Trophoblast cell (in vitro differentiated cells and primary cell): ENCODE data around the gene TBC1D8.

ENCODE experiments used
- DNase-seq, 2 donors: peaks; one replicate each; pipeline ENCODE4 v3.0.0-alpha.2; 2016
- H2AFZ ChIP-seq: 2 replicates; pipeline ENCODE4 v1.6.1; 2013; ENCODE audit warnings: low read length, moderate library complexity, mild to moderate bottlenecking; ENCODE audit not compliant: insufficient read depth, poor library complexity
- H2AK5ac ChIP-seq: 2 replicates; pipeline ENCODE4 v1.6.1; 2013; ENCODE audit warnings: mild to moderate bottlenecking, low read length
- H2BK120ac ChIP-seq: 2 replicates; pipeline ENCODE4 v1.6.1; 2013; ENCODE audit warnings: low read length, mild to moderate bottlenecking, moderate library complexity; ENCODE audit not compliant: insufficient read depth, poor library complexity
- H2BK12ac ChIP-seq: 2 replicates; pipeline ENCODE4 v1.6.1; 2013; ENCODE audit warnings: mild to moderate bottlenecking, low read length, moderate library complexity
- H2BK5ac ChIP-seq: 2 replicates; pipeline ENCODE4 v1.6.1; 2013; ENCODE audit warnings: low read length, low read depth, moderate library complexity, mild to moderate bottlenecking; ENCODE audit not compliant: poor library complexity
- H3K14ac ChIP-seq: 2 replicates; pipeline ENCODE4 v1.6.1; 2013; ENCODE audit warnings: mild to moderate bottlenecking, low read length
- H3K18ac ChIP-seq: 2 replicates; pipeline ENCODE4 v1.6.1; 2013; ENCODE audit warnings: mild to moderate bottlenecking, low read length
- H3K23ac ChIP-seq: 2 replicates; pipeline ENCODE4 v1.6.1; 2013; ENCODE audit warnings: low read length
- H3K27ac ChIP-seq: 2 replicates; pipeline ENCODE4 v1.5.1; 2013; ENCODE audit warnings: low read depth, mild to moderate bottlenecking, inconsistent platforms, low read length, moderate library complexity
- H3K27me3 ChIP-seq: 2 replicates; pipeline ENCODE4 v1.6.1; 2013; ENCODE audit warnings: inconsistent platforms, mild to moderate bottlenecking, low read length, moderate library complexity; ENCODE audit not compliant: insufficient read depth
- H3K36me3 ChIP-seq, 2 experiments: 1 replicate in 1 of 2; 2 replicates in 1 of 2; pipeline ENCODE4 v1.6.1; 2013; ENCODE audit warnings: low read length in 2 of 2, mild to moderate bottlenecking in 2 of 2, moderate library complexity in 1 of 2; ENCODE audit not compliant: insufficient read depth in 2 of 2, control insufficient read depth in 1 of 2
- H3K4ac ChIP-seq: 2 replicates; pipeline ENCODE4 v1.6.1; 2013; ENCODE audit warnings: low read depth, mild to moderate bottlenecking, low read length, moderate library complexity
- H3K4me1 ChIP-seq, 2 experiments: 1 replicate in 1 of 2; 2 replicates in 1 of 2; pipeline ENCODE4 v1.6.1; 2013; ENCODE audit warnings: low read length in 2 of 2, mild to moderate bottlenecking in 2 of 2, moderate library complexity in 1 of 2; ENCODE audit not compliant: insufficient read depth in 2 of 2, control insufficient read depth in 1 of 2
- H3K4me2 ChIP-seq: 2 replicates; pipeline ENCODE4 v1.6.1; 2013; ENCODE audit warnings: inconsistent platforms, mild to moderate bottlenecking, low read length, moderate library complexity
- H3K4me3 ChIP-seq: 2 replicates; pipeline ENCODE4 v1.5.1; 2013; ENCODE audit warnings: mild to moderate bottlenecking, low read depth, low read length, inconsistent platforms
- H3K79me1 ChIP-seq: one replicate; pipeline ENCODE4 v1.6.1; 2013; ENCODE audit warnings: low read length
- H3K79me2 ChIP-seq: 2 replicates; pipeline ENCODE4 v1.6.1; 2013; ENCODE audit warnings: low read length, mild to moderate bottlenecking; ENCODE audit not compliant: control insufficient read depth, insufficient read depth, poor library complexity
- H3K9ac ChIP-seq: 2 replicates; pipeline ENCODE4 v1.6.1; 2013; ENCODE audit warnings: mild to moderate bottlenecking, low read length
- H3K9me3 ChIP-seq: 2 replicates; pipeline ENCODE4 v1.6.1; 2013; ENCODE audit warnings: low read depth, mild to moderate bottlenecking, control low read depth, inconsistent platforms, low read length; ENCODE audit not compliant: insufficient read depth
- H4K12ac ChIP-seq: 2 replicates; pipeline ENCODE4 v1.6.1; 2013; ENCODE audit warnings: low read depth, mild to moderate bottlenecking, low read length, moderate library complexity
- H4K8ac ChIP-seq: 2 replicates; pipeline ENCODE4 v1.6.1; 2013; ENCODE audit warnings: low read depth, mild to moderate bottlenecking, low read length, moderate library complexity
- H4K91ac ChIP-seq: one replicate; pipeline ENCODE4 v1.6.1; 2013; ENCODE audit warnings: low read depth, mild to moderate bottlenecking, low read length, moderate library complexity
- WGBS: extraction: QIAGEN DNeasy Blood & Tissue Kit; methylation state at CpG from one replicate; pipeline ENCODE4 v1.1.7; 2013; ENCODE audit warnings: missing lambda C conversion rate; ENCODE audit not compliant: insufficient read length, insufficient coverage; ENCODE audit errors: extremely low coverage; 5-methylcytosine and 5-hydroxymethylcytosine counted together

TBC1D8 gene

GRCh38 chr2:101157272-101157671, 6.1 kb upstream of the TBC1D8 start:
- Histone ChIP-seq H3K27ac (no peak overlapping the region), H3K79me1 (no peaks in the 10 kb centered on the region), H3K14ac (no peak overlapping the region), H2AFZ (no peak overlapping the region), H3K79me2 (no peaks in the 10 kb centered on the region), H3K27me3 (no peaks in the 10 kb centered on the region), H4K91ac (no peak overlapping the region), H2BK12ac (no peak overlapping the region), H3K4me3 (no peak overlapping the region), H2AK5ac (no peak overlapping the region), H3K9ac (no peak overlapping the region), H4K8ac (no peak overlapping the region), H3K36me3 (no peaks in the 10 kb centered on the region), H2BK120ac (no peak overlapping the region), H4K12ac (no peak overlapping the region), H3K9me3 (no peaks in the 10 kb centered on the region), H2BK5ac (no peak overlapping the region), H3K4ac (no peak overlapping the region), H3K23ac (no peak overlapping the region), H3K4me1 (peaks cover 4% of the 10 kb centered on the region in 2 experiments), H3K18ac (no peak overlapping the region), H3K4me2 (no peak overlapping the region)
- DNase-seq: no peak
- WGBS: no CpG with 5 or more reads among the region's 6 CpGs

GRCh38 chr2:101153787-101154186, 2.6 kb upstream of the TBC1D8 start:
- no peak overlapping the region for H3K27ac ChIP-seq
- DNase-seq: no peak
- no CpG with 5 or more reads among the region's 7 CpGs for WGBS

GRCh38 chr2:101153077-101153707, 2.0 kb upstream of the TBC1D8 start:
- H3K23ac ChIP-seq: no peak overlapping the region
- H3K27ac ChIP-seq: no peak overlapping the region
- H3K36me3 ChIP-seq: no peaks in the 10 kb centered on the region
- no peak overlapping the region for H2AFZ ChIP-seq
- H4K8ac ChIP-seq: no peak overlapping the region
- no peak overlapping the region for H3K14ac ChIP-seq
- no peak overlapping the region for H2AK5ac ChIP-seq
- H3K27me3 ChIP-seq: no peaks in the 10 kb centered on the region
- no peak overlapping the region for H4K91ac ChIP-seq
- DNase-seq: no peak
- H2BK120ac ChIP-seq: no peak overlapping the region
- H3K4ac ChIP-seq: no peak overlapping the region
- no peak overlapping the region for H3K4me3 ChIP-seq
- H2BK5ac ChIP-seq: no peak overlapping the region
- no peak overlapping the region for H4K12ac ChIP-seq
- H2BK12ac ChIP-seq: no peak overlapping the region
- peaks cover 4 to 15% of the 10 kb centered on the region in 2 experiments for H3K4me1 ChIP-seq
- H3K9ac ChIP-seq: no peak overlapping the region
- WGBS: no CpG with 5 or more reads among the region's 9 CpGs
- no peak overlapping the region for H3K18ac ChIP-seq
- no peaks in the 10 kb centered on the region for H3K9me3 ChIP-seq
- H3K4me2 ChIP-seq: no peak overlapping the region
- H3K79me1 ChIP-seq: peaks cover 4% of the 10 kb centered on the region
- peaks cover 4% of the 10 kb centered on the region for H3K79me2 ChIP-seq

More at GRCh38 chr2:101153787-101154186, 2.6 kb upstream of the TBC1D8 start:
- no peak overlapping the region for H2BK12ac ChIP-seq
- H4K8ac ChIP-seq: no peak overlapping the region
- H3K4me1 ChIP-seq: peaks cover 4 to 15% of the 10 kb centered on the region in 2 experiments
- no peak overlapping the region for H4K91ac ChIP-seq
- peaks cover 4% of the 10 kb centered on the region for H3K79me1 ChIP-seq
- H4K12ac ChIP-seq: no peak overlapping the region
- peaks cover 4% of the 10 kb centered on the region for H3K79me2 ChIP-seq
- H3K4me2 ChIP-seq: no peak overlapping the region
- H3K14ac ChIP-seq: no peak overlapping the region
- no peak overlapping the region for H2AK5ac ChIP-seq
- H3K4me3 ChIP-seq: no peak overlapping the region
- no peak overlapping the region for H2BK5ac ChIP-seq
- no peak overlapping the region for H2BK120ac ChIP-seq
- H3K9ac ChIP-seq: no peak overlapping the region
- no peaks in the 10 kb centered on the region for H3K36me3 ChIP-seq
- no peak overlapping the region for H3K4ac ChIP-seq
- H3K18ac ChIP-seq: no peak overlapping the region
- H2AFZ ChIP-seq: no peak overlapping the region
- no peaks in the 10 kb centered on the region for H3K27me3 ChIP-seq
- H3K9me3 ChIP-seq: no peaks in the 10 kb centered on the region
- no peak overlapping the region for H3K23ac ChIP-seq

GRCh38 chr2:101152272-101153076, 1.3 kb upstream of the TBC1D8 start:
- no CpG with 5 or more reads among the region's 21 CpGs for WGBS
- DNase-seq: peak; percentile 33 to 61
- H3K36me3 ChIP-seq: no peaks in the 10 kb centered on the region
- H3K9me3 ChIP-seq: no peaks in the 10 kb centered on the region
- H3K23ac ChIP-seq: no peak overlapping the region
- H2AK5ac ChIP-seq: no peak overlapping the region
- no peak overlapping the region for H4K12ac ChIP-seq
- H3K4me2 ChIP-seq: peak overlapping the region; percentile 63
- H3K4me3 ChIP-seq: no peak overlapping the region
- H4K8ac ChIP-seq: no peak overlapping the region
- no peak overlapping the region for H2BK5ac ChIP-seq
- H3K4me1 ChIP-seq: peaks cover 4 to 15% of the 10 kb centered on the region in 2 experiments
- H2AFZ ChIP-seq: no peak overlapping the region
- no peak overlapping the region for H3K27ac ChIP-seq
- no peak overlapping the region for H3K4ac ChIP-seq
- no peak overlapping the region for H3K14ac ChIP-seq
- no peaks in the 10 kb centered on the region for H3K27me3 ChIP-seq
- no peak overlapping the region for H3K9ac ChIP-seq
- H3K79me1 ChIP-seq: peaks cover 4% of the 10 kb centered on the region
- H2BK120ac ChIP-seq: no peak overlapping the region
- H4K91ac ChIP-seq: no peak overlapping the region
- no peak overlapping the region for H3K18ac ChIP-seq
- H2BK12ac ChIP-seq: no peak overlapping the region
- peaks cover 4% of the 10 kb centered on the region for H3K79me2 ChIP-seq
